ENCODE results near the gene PXN. TPM values are rescaled to one million over a fixed set of nuclear protein-coding genes. Genes with fewer than 3 reads are reported as not detected.

Gene PXN
- total RNA-seq, 1 experiment from 2014 or later: 256 TPM

DNA sequence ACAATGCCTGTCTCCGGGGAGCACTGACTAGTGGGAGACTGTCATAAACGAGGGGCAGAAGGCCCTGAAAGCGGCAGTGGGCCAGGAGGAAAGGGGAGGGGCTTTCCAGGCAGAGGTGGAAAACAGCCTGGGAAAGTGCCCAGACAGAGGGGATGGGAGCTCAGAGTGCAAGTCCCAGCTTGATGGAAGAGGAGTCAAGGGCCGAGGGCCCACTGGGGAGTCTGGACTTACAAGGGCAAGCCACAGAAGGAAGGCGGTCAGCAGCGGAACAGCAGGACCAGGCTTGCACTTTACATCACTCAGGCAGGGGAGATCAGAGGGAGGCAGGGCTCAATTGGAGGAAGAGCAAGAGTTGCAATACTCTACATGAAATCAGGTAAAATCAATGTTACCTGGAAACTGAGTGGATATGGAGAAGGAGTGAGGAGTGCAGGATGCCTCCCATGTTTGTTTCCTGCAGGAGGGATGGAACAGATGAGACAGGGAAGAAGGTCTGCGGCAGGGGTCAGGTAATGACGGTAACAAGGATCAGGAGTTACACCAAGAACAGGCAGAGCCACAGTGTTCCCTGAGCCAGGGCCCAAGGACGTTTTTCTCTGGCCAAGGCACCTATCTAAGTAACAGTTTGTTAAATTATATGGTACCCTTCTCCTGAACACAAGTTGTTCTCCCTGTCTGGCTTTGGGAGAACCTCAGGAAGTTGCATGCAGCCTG, 23.8 kb downstream of the PXN start:
- BruUV-seq (replicated peaks): no TSS peak
- H3K27me3 Mint-ChIP-seq (ENCODE audit: insufficient read depth, unreplicated experiment): no peaks in the 10 kb centered on the region
- no peak for TF ChIP-seq CTCF (IDR thresholded peaks at IDR 0.05; ENCODE audit: unreplicated experiment)
- peak overlapping the region; percentile 87 for H3K27ac Mint-ChIP-seq (ENCODE audit: low read depth, unreplicated experiment)
- ChIA-PET POLR2A (interaction anchor here (6.5 to 10.7 kb wide), 2 partner anchors 12 to 14 kb away, joined by 80 to 511 read pairs; partner anchors contain the start of gene PXN), CTCF (interaction anchor here (0.9 to 24.9 kb wide), 4 partner anchors 7 to 24 kb away, joined by 3 to 336 read pairs (median 40); partner anchors contain the start of gene PXN)
- H3K9me3 Mint-ChIP-seq (ENCODE audit: unreplicated experiment): no peaks in the 10 kb centered on the region
- peak overlapping the region; percentile 3 for H3K4me3 Mint-ChIP-seq (ENCODE audit: unreplicated experiment)
- H3K4me1 Mint-ChIP-seq (ENCODE audit: insufficient read depth, unreplicated experiment): peaks cover 36% of the 10 kb centered on the region
- intact Hi-C loops (cut with micrococcal nuclease): no loop called here
- H3K36me3 Mint-ChIP-seq (ENCODE audit: insufficient read depth, unreplicated experiment): peaks cover 27% of the 10 kb centered on the region
- DNase-seq (ENCODE audit: unreplicated experiment): peak; percentile 87

GRCh38 chr12:120240495-120240833, 25.1 kb downstream of the PXN start:
- intact Hi-C loops (cut with micrococcal nuclease): no loop called here
- H3K9me3 Mint-ChIP-seq (ENCODE audit: unreplicated experiment): no peaks in the 10 kb centered on the region
- CTCF ChIA-PET: interaction anchor here (0.6 to 24.9 kb wide), 5 partner anchors 8 to 62 kb away, joined by 3 to 336 read pairs (median 75); partner anchors contain the start of genes PXN and SIRT4
- no TSS peak for BruUV-seq (replicated peaks)
- POLR2A ChIA-PET: interaction anchor here (6.5 to 10.7 kb wide), 4 partner anchors 11 to 51 kb away, joined by 75 to 511 read pairs (median 91); partner anchors contain the start of genes PXN, RNU4-1, RNU4-2 and RPLP0
- H3K4me3 Mint-ChIP-seq (ENCODE audit: unreplicated experiment): no peak overlapping the region
- H3K27ac Mint-ChIP-seq (ENCODE audit: low read depth, unreplicated experiment): peak overlapping the region; percentile 87
- no peaks in the 10 kb centered on the region for H3K27me3 Mint-ChIP-seq (ENCODE audit: insufficient read depth, unreplicated experiment)
- no peak for DNase-seq (ENCODE audit: unreplicated experiment)
- H3K4me1 Mint-ChIP-seq (ENCODE audit: insufficient read depth, unreplicated experiment): peaks cover 41% of the 10 kb centered on the region
- H3K36me3 Mint-ChIP-seq (ENCODE audit: insufficient read depth, unreplicated experiment): peaks cover 26% of the 10 kb centered on the region
- TF ChIP-seq CTCF (IDR thresholded peaks at IDR 0.05; ENCODE audit: unreplicated experiment): no peak

- Mint-ChIP-seq H3K9me3 (ENCODE audit: unreplicated experiment) (no peaks in the 10 kb centered on the region), H3K4me1 (ENCODE audit: insufficient read depth, unreplicated experiment) (peaks cover 41% of the 10 kb centered on the region), H3K27me3 (ENCODE audit: insufficient read depth, unreplicated experiment) (no peaks in the 10 kb centered on the region), H3K27ac (ENCODE audit: low read depth, unreplicated experiment) (peak overlapping the region; percentile 87), H3K36me3 (ENCODE audit: insufficient read depth, unreplicated experiment) (peaks cover 21% of the 10 kb centered on the region), H3K4me3 (ENCODE audit: unreplicated experiment) (no peak overlapping the region)
- CTCF ChIA-PET: interaction anchor here (6.9 to 24.9 kb wide), 4 partner anchors 9 to 23 kb away, joined by 71 to 336 read pairs (median 108); partner anchors contain the start of gene PXN
- intact Hi-C loops (cut with micrococcal nuclease): no loop called here
- TF ChIP-seq CTCF (IDR thresholded peaks at IDR 0.05; ENCODE audit: unreplicated experiment): no peak
- BruUV-seq (replicated peaks): no TSS peak
- POLR2A ChIA-PET: interaction anchor here (6.5 to 10.7 kb wide), 4 partner anchors 10 to 52 kb away, joined by 75 to 511 read pairs (median 91); partner anchors contain the start of genes PXN, RNU4-1, RNU4-2 and RPLP0
- no peak for DNase-seq (ENCODE audit: unreplicated experiment)
These were observed 25.6 kb downstream of the PXN start for GRCh38 chr12:120239776-120240494.

Data from MCF 10A (cell line).